ENCODE results near the gene TMEM74B.

The TMEM74B gene

DNA sequence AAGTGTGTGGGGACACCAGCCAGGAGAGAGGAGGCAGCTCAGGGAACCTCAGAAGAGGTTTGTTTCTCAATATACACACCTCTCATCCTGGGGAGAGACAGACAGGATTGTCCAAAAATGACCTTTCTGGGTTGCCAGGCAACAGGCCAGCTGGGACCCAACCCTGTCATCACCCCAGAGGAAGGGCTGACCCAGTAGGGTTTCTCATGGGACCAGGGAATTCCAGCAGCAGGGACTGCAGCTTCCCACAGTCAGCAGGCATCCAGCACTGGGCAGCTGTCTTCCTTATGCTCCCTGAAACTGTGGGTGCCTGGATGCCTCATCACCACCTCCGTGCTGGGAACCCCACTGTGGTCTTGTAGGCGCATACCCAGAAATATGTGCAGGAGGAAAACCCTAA lies 19.8 kb upstream of the TMEM74B start:
- no peak for DNase-seq

DNA sequence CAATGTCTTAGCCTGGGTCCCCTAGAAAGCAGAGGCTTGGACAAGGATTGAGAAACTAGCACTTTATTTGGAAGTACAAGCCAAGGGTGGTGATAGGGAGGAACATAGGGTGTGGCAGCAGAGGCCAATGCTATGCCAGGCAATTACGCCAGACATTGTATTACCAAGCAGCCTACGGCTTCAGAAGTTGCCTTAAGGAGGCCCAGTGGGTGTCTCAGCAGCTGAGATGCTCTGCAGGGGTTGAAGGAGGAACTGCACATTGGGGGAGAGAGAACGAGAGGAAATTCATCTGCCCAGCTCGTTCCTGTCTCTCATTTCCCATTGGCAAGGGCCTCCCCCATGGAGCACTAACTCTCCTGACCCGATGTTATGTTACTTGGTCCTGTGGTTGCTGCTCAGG lies 19.3 kb upstream of the TMEM74B start:
- DNase-seq = no peak

DNA sequence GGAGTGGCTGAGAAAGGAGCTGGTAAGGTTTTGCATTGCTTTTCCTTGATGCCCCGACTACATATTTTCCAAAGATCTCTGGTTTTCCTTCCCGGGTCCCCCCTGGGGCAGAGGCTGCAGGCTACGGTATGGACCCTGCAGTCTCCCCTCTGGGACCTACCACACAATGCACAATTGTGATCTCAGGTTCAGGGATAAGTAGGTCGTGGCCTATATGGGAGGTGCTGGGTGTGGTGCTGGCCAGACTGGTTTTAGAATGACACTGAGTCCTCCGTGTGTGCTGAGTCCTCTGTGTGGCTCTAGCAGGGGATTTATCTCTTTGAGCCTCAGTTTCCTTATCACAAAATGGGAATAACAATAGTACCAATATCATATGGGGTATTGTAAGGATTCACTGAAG lies 18.8 kb upstream of the TMEM74B start:
- DNase-seq = no peak

DNA sequence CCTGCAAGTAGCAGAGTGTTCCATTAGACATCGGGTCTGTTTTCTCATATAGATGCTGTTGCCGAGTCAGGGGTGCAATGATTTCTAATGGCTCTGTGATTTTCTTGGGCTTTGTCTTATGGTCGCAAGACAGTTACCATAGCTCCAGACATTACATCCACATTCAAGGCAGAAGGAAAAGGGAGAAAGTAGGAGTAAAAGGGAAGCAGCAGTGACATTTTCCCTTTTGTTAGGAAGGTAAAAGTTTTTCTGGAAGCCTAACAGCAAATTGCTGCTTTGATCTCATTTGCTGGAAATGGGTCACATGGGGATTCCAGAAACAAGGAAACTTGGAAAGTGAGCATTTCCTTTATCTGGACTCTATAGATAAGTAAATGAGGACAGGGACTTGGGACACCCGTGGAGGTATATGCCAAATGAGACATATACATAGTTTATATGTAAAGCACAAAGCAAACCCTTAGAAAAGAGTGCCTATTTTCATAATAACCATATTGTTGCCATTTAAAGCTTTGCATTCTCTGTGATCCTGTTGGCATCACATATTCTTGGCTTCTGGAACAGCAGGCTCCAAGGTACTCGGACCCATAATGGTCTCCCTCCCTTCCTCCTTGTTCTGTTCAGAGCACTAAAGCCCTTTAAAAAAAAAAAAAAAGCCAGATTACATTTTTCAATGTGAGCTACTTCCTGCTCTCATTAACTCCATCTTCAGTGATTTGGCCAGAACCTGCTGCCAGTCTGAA lies 18.2 kb upstream of the TMEM74B start, which contains the start of gene C20orf202:
Gene C20orf202 (plus strand): TSS at position 693 of the 743 bp plus-strand sequence. CDS start 132 bp downstream, outside the sequence.
- DNase-seq = no peak

DNA sequence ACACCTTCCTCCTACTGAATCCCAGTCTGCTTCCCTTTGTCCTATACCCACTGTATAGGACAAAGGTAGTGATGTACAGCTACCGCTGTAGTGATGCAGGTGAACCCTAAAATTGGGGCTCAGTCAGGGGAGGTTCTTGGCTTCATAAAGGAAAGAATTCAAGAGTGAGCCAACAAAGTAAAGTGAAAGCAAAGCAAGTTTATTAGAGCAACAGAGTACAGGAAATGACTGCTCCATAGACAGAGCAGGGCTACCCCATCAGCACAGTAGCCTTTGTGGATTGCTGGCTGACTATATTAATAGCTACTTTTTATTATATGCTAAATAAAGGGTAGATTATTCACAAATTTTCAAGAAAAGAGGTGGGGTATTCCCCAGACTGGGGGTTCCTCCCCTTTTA lies 15.2 kb upstream of the TMEM74B start:
- no peak for DNase-seq

DNA sequence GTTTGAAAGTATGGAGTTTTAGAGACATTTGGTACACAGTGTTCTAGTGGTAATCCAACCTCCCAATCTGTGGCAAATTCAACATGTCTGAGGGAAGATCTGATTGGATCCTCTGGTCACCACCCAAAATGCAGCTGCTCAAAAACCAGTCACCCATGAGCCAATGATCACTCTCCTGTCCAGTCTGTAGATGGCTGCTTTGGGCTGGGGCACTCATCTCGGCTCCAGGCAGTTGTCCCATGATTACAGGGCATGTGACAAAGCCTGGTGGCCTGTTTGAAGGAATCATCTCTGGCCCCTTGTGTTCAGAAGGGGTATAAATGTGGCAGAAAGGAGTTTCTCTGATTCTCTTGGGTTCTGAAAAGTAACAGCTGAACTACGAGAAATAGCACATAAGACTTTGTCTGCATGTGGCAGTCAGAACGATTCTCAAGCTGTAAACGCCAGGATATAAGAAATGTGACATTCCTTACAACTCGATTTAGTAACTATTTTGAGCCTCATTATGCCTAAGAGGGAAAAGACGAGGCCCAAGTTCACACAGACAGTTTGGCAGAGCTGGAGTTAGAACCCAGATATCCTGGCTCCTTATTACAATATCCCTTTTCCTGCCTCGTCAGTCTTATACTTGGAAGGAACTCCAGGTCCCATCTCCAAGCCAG lies 14.6 kb upstream of the TMEM74B start:
- no peak for DNase-seq

DNA sequence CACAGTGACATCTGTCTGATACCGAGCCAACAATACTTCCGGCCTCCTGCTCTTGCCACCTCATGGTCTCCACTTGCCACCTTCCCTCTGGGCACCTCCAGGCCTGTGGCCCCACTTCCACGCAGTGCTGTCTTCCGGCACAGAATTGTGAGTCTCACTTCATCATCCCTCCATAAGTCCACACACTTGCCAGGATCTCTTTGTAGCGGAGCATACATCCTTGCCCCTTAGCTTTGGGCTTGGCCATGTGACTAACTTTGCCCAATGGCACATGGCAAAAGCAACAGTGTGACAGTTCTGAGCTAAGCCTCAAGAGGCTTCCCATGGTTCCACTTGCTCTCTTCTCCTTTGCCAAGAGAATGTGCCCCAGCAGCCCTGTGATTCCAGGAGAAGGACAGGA lies 14.0 kb upstream of the TMEM74B start:
- DNase-seq = no peak

DNA sequence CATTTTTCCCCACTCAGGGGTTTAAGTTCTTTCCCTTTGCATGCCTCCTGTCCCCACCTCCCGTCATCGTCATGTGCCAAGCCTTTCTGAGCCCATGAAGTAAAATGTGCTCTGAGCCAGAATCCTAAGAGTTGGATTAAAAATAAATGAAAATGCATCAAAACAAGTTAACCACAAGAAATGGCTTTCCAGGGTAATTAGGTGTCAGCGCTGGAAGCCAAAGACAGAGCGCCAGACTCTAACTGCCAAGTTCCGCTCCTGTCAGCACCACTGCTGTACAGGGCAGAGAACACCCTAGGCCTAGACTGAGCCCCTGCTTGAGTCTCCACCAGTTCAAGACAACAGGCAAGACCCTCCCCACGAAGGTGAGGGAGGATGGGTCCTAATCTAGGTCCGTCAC lies 13.0 kb upstream of the TMEM74B start:
- DNase-seq = no peak

DNA sequence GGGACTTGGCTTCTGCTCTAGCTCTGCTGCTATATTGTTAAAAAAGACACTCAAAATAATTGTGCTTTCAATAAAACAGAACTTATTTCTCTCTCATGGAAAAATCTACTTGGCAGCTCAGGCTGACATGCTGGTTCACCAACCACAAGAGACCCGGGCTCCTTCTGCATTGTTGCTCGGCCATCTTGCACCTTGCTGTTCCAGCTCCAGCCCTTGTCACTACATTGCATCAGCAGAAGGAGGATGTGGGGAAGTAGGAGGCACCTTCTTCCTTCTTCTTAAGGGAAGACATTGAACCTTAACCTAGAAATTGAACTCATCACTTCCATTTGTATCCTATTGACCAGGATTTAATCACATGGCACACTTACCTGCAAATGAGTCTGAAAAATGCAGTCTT lies 11.9 kb upstream of the TMEM74B start:
- DNase-seq = no peak

DNA sequence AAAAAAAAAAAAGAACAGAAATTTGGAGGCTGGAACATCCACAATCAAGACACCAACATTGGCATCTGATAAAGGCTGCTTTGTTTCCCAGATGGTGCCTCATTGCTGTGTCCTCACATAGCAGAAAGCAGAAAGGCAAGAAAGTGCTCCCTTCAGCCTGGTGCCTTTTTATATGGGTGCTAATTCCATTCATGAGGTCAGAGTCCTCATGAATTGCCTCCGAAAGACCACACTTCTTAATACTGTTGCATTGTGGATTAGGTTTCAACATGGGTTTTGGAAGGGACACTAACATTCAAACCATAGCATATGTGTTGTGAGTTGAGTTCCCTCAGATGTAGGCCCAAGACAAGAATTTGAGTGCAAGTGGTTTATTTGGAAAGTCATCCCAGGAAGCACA lies 10.4 kb upstream of the TMEM74B start:
- DNase-seq = no peak

DNA sequence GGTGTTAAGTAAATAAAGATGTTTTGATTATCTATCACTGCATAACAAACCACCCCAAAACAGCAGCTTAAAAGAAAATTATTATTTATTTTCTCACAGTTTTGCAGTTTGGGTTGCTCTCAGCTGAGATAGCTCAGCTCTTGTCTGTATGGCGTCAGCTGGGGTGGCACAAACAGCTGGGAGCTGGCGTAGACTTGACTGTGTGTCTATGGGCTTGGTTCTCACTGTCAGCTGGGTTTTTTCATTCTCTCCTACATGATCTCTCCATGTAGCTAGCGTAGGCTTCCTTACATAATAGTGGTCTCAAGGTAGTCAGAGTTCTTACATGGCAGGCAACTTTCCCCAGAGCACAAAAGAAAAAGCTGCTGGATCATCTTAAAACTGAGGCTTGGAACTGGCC lies 6.5 kb upstream of the TMEM74B start:
- no peak for DNase-seq

DNA sequence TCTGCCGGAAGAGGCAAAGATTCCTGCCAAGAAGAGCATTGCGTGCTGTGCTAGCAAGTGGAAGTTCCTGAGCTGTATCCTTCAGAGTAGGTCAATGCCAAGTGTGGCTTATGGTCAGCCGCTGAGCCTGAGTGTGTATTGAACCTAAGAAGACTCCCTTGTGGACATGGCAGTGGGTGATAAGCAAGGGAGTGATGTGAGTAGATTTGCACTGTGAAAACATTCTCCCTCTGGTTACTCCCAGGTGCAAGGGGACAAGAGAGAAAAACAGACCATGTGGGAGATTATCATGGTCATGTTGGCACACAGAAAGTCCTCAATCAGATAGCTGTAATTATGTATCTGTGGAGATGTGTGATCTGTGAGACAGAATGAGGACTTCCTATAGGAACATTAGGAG lies 6.1 kb upstream of the TMEM74B start:
- DNase-seq = no peak

DNA sequence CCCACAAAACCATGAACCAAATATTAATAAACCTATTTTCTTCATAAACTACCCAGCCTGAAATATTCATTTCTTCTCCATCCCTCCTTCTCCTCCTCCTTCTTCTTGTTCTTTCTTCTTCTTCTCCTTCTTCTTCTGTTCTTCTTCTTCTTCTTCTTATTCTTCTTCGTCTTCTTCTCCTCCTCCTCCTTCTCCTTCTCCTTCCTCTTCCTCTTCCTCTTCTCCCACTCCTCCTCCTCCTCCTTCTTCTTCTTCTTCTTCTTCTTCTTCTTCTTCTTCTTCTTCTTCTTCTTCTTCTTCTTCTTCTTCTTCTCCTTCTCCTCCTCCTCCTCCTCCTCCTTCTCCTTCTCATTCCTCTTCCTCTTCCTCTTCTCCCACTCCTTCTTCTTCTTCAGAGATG lies 5.0 kb upstream of the TMEM74B start:
- no peak for DNase-seq

DNA sequence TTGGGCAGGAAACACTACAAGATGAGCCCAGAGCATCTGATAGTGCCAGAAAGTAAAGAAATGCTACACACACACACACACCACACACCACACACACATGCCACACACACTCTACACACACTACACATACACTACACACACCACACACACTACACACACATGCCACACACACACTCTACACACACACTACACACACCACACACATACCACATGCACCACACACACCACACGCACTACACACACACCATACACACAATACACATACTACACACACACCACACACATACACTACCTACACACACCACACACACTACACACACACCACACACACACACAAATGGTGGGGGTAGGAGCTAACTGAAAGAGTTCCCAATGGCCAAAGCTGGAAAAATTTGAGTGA lies 3.6 kb upstream of the TMEM74B start:
- DNase-seq = no peak

DNA sequence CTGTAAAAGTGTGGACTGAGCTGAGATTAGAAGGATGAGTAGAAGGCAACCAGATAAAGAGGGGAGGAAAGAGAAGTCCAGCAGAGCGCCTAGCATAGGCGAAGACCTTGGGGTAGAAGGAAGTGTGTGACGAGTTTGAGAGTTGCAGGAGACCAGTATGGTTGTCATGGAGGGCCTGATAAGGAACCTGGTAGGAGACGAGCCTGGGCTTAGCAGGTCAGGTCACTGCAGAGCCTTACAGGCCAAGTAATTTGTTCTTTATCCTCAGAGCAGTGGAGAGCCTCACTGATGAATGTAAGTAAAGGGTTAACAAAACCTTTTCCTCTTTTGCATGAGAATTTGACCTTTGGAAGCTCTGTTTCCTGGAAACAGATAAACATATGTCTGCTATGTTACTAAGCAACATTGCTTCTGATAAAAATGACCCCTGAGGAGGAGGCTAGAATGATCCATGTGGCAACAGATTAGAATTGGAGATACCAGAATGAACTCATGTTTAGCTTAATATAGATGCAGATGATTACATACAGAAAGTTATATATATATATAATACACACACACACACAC lies 2.9 kb upstream of the TMEM74B start:
- DNase-seq = no peak

DNA sequence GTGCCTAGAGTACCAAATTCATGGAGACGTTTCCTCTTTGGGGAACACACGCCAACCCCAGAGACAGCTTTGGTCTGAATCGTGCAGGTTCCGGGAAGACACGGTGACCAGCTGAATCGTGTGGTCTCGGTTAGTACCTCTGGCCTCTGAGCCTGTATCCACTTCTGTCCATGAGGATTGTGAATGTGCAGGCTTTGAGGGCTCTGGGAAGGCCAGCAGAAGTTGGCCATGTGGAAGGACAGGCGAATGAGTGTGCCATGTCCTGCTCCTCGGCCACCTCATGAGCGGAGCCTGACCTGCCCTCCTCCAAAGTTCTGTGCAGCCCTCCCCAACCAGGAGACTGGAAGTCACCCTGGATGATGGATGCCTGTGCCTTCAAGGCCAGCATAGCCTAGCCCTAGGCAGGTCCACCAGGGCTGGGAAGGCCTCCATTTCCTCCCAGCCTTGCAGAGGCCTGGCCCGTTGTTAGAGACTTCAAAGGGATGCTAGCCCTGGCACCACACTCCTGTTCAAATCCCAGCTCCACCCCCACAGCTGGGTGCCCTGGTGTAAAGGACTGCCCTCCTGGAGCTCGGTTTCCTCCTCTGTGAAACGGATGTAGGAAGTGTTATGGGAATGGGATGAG lies 1.7 kb upstream of the TMEM74B start:
- no peak for DNase-seq

DNA sequence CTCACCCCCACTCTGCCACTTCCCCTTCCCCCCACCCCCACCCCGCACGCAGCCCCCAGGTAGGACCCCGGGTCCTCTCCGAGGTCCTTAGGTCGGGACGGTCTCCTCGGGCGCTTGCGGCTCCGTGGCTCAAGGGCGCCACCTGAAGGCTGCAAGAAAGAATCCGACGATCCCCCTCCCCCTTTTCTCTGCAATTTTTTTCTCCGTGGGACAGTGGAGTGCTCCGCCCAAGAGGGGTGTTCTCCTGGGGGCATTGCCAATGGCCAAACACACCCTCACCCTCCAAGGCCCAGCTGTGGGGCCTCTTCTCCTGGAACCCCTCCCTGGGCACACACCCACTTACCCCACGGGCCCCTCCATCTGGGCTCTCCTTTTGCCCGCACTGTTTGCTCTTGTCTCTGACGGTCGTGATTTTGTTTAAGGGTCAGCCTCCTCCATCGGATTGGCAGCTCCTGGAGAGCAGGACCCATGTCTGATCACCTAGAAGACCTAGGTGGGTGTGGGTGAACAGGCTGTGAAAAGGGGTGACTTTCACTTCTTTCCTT lies 1.1 kb upstream of the TMEM74B start:
- DNase-seq = peak; percentile 57 to 68

DNA sequence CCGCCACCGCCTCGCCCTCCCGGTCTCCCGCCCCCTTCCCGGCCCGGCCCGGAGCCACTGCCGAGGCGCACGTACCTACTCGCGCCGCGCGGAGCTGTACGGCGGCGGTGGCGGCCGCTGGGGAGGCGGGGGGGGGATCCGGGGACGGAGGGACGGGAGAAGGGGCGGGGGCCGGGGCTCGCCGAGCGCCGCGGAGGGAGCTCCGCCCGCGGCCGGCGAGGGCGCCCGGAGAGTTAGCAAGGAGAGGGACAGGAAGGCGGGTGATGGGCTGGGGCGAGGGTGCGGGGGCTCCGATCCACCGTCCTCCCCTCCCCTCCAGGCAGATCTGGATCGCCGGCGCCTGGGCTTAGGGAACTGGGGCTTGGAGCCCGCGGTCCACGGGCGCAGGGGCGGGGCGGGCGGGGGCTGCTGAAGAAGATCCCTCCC lies 548 bp upstream of the TMEM74B start:
- peak; percentile 11 to 12 for DNase-seq

DNA sequence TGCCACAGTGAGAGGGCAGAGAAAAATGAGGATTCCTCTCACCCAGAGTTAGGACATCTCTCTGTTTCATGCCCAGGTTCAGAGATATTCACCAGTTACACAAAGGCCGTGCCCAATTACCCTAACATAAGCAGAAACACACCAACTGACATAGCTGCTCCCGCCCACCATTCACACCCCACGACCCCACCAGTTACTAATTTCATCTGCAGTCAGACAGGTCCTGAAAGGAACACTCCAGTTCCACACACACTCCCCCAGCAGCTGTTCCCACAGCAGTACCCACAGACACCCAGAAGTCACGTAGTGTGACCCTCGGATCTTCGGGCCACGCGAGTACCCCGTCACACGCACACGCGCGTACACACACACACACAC lies 532 bp downstream of the TMEM74B start:
- DNase-seq = no peak

DNA sequence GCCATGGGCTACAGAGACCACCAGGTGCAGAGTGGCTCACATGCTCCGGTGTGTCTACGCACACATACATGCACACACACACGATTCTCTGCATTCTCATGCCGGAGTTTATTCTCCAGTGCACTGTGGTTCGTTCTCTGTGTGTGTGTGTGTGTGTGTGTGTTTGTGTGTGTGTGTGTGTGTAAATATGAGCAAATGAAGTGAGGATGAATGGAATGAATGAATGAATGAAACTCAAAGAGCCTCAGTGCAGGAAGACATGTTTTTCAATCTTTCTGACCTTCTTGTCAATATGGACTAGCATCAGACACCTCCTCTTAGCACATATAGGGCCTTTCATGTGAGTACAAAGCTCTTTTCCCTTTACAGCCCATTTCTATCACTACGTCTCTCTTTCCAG lies 1.6 kb downstream of the TMEM74B start:
- DNase-seq = no peak

DNA sequence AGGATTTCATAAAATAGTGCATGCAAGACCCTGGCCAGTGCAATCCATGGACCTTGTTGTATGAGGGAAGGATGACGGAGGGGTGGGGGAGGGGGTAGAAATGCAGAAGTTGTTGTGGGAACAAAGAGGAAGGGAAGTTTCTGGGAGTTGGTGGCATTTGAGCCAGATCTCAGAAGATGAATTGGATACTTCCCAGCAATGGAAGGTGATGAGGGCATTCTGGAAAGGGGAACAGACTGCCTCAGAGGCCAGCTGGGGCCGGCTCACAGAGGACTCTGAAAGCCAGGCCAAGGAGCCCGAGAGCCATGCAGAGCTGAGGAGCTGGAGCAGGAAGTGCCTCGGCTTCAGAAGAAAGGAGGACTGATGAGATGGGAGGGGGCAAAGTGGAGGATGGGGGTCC lies 2.7 kb downstream of the TMEM74B start:
- no peak for DNase-seq

DNA sequence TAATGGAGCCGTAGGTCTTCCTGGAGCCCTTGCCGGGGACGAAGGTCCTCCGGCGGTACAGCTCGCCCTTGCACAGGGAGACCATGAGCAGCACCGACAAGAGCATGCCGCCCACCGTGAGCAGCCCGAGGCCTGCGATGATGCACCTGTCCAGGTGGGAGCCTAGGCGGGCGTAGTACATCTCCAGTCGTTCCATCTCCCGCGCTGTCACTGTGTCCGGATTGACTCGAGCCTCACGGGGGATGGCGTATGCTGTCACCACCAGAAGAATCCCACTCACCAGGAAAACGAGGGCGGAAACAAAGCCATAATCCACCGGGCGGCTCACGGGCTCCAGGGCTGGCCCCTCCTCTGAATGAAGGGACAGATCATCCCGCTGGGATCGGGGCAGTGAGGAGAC lies 3.8 kb downstream of the TMEM74B start:
- DNase-seq = no peak

DNA sequence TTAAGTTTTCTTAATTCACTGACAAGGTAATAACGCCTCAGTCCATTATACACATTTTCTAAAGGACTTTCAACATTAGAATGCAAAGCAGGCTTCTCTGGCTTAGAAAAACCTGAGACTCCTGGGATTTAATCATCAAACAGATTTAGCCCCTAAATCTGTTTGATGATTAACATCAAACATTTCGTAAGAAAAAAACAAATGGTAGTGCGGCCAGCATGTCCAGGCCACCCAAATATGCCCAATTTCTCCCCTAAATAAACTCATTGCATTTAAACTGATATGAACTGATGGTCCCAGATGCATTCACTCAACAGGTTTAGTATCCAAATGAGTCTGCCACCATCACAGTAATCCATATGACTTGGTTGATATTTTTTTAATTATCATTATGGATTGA lies 6.2 kb downstream of the TMEM74B start:
- DNase-seq = no peak

DNA sequence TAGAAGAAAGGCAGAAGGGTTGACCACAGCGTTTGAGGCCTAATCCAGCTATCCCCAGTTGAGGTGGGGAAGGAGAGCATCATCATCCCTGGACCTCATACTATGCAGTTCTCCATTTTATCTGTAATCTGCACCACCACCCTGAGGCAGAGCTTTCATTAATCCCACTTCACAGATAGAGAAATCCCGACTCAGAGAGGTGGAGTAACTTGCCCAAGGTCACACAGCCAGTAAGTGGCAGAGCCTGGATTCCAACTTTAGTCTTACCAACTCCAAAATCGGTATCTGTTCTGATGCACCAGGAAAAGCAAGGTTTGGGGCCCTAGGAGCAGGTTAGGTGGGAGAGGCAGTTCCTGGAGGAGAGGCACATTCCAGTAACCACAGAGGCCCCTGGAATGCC lies 6.7 kb downstream of the TMEM74B start:
- no peak for DNase-seq
